ENCODE measurements around the gene MFSD6. TPM values are rescaled to one million over a fixed set of nuclear protein-coding genes. Genes with fewer than 3 reads are reported as not detected.
"Not testable (repeated sequence)": the region's sequence is repeated elsewhere in the genome, so short reads cannot be mapped to it uniquely, and the experiment has no call there.

MFSD6 gene
- total RNA-seq, 5 donors from 2014 or later (not counting 1 experiment from before 2014, with no cell fraction given): 42.3 to 47.4 (median 44.4) TPM

DNA sequence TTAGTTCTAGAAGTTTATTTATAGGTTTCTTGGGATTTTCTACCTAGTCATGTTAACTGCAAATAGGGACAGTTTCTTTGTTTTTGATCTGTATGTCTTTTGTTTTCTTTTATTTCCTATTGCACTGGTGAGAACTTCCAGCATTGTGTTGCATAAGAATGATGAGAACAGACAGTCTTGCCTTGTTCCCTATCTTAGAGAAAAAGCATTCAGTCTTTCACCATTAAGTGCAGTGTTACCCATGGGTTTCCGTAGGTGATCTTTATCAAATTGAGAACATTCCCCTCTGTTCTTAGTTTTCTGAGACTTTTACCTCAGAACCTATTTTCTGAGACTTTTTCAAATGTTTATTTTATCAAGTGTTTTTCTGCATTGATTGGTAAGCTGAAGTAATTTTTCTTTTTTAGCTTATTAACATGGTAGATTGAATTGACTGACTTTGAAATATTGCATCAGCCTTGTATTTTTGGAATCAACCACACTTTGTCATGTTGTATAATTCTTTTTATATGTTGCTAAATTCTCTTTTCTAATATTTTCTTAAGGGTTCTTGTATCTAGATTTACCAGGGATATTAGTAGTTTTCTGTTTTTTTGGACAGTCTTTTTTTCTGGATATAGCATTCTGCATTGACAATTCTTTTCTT lies 17.2 kb downstream of the MFSD6 start:
- ChIA-PET POLR2A (no interaction called here), CTCF (interaction anchor here (0.6 to 1.1 kb wide), 2 partner anchors 21 to 262 kb away, joined by 3 read pairs; no protein-coding TSS in a partner anchor)
- Mint-ChIP-seq H3K27ac (no peak overlapping the region), H3K36me3 (peaks cover 52% of the 10 kb centered on the region), H3K4me3 (peak overlapping the region in 1 of 3 donors; percentile 13), H3K4me1 (peaks cover 73 to 83% (median 73%) of the 10 kb centered on the region in 3 donors), H3K9me3 (peaks cover 0 to 6% (median 0%) of the 10 kb centered on the region in 3 donors), H3K27me3 (no peaks in the 10 kb centered on the region)
- Histone ChIP-seq H3K36me3 (ENCODE audit: control insufficient read depth in 2 of 2, extremely low read depth in 1 of 2, insufficient read depth in 1 of 2, low read length in 1 of 2) (peaks cover 0 to 14% of the 10 kb centered on the region in 2 donors), H3K4me3 (ENCODE audit: control insufficient read depth in 1 of 2, extremely low read depth in 1 of 2, low read length in 1 of 2) (no peak overlapping the region), H3K27ac (ENCODE audit: low read length) (no peak overlapping the region), H3K27me3 (replicated peaks in 1 of 2; ENCODE audit: control insufficient read depth in 2 of 2, extremely low read depth in 1 of 2, insufficient read depth in 2 of 2, low read length in 1 of 2) (no peaks in the 10 kb centered on the region), H3K9me3 (no peaks in the 10 kb centered on the region), H3K4me1 (ENCODE audit: control insufficient read depth in 1 of 2, extremely low read depth in 1 of 2, insufficient read depth in 2 of 2, low read length in 2 of 2) (peaks cover 3 to 4% of the 10 kb centered on the region in 2 experiments)
- DNase-seq (no peak), ATAC-seq (replicated peaks in 1 of 4) (no peak)
- WGBS (ENCODE audit: insufficient coverage): no CpG with 5 or more reads among the region's 1 CpG

DNA sequence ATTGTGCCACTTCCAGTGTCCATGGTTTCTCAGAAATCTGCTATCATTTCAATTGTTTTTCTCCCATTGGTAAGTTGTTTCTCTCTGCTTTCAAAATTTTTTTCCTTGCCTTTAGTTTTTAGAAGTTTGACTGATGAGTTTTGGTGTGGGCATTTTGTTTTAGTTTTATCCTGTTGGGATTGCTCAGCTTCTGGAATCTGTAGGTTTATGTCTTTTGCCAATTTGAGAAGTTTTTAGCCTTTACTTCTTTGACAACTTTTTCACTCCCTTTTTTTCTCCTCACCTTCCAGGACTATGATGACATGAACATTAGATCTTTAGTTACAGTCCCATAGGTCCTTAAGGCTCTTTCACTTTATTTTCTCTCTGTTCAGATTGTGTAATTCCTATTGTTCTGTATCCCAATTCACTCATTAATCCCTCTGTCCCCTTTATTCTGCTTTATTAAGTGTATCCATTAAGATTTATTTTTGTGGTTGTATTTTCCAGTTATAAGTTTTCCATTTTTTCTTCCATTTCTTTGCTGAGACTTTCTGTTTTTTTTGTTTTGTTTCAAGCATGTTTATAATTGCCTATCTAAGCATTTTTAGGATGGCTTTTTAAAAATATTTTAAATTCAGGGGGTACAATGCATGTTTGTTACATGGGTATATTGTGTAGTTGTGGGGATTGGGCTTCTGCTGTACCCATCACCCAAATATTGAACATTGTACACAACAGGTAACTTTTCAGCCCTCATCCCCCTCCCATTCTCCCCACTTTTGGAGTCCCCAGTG lies 17.9 kb downstream of the MFSD6 start:
- ChIA-PET POLR2A (interaction anchor here in 1 of 2 donors (0.6 kb wide), 1 partner anchor 54 kb away, joined by 3 read pairs; no protein-coding TSS in a partner anchor), CTCF (interaction anchor here in 1 of 2 donors (0.6 kb wide), 1 partner anchor 261 kb away, joined by 3 read pairs; no protein-coding TSS in a partner anchor)
- H3K27me3 ChIP-seq (replicated peaks in 1 of 2; ENCODE audit: control insufficient read depth in 2 of 2, extremely low read depth in 1 of 2, insufficient read depth in 2 of 2, low read length in 1 of 2): no peaks in the 10 kb centered on the region
- ATAC-seq (replicated peaks in 1 of 4) (no peak), DNase-seq (no peak)
- H3K27ac ChIP-seq (ENCODE audit: low read length): no peak overlapping the region
- peaks cover 3 to 4% of the 10 kb centered on the region in 2 experiments for H3K4me1 ChIP-seq (ENCODE audit: control insufficient read depth in 1 of 2, extremely low read depth in 1 of 2, insufficient read depth in 2 of 2, low read length in 2 of 2)
- Mint-ChIP-seq H3K36me3 (peaks cover 45% of the 10 kb centered on the region), H3K27ac (peak overlapping the region; percentile 44 to 53), H3K9me3 (peaks cover 0 to 6% (median 0%) of the 10 kb centered on the region in 3 donors), H3K27me3 (no peaks in the 10 kb centered on the region), H3K4me3 (no peak overlapping the region), H3K4me1 (peaks cover 66 to 75% (median 66%) of the 10 kb centered on the region in 3 donors)
- peaks cover 0 to 12% of the 10 kb centered on the region in 2 donors for H3K36me3 ChIP-seq (ENCODE audit: control insufficient read depth in 2 of 2, extremely low read depth in 1 of 2, insufficient read depth in 1 of 2, low read length in 1 of 2)
- H3K4me3 ChIP-seq (ENCODE audit: control insufficient read depth in 1 of 2, extremely low read depth in 1 of 2, low read length in 1 of 2): no peak overlapping the region
- H3K9me3 ChIP-seq: no peaks in the 10 kb centered on the region

DNA sequence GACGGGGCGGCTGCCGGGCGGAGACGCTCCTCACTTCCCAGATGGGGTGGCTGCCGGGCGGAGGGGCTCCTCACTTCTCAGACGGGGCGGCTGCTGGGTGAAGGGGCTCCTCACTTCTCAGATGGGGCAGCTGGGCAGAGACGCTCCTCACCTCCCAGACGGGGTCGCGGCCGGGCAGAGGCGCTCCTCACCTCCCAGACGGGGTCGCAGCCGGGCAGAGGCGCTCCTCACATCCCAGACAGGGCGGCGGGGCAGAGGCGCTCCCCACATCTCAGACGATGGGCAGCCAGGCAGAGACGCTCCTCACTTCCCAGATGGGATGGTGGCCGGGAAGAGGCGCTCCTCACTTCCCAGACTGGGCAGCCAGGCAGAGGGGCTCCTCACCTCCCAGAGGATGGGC lies 22.7 kb downstream of the MFSD6 start:
- H3K27ac Mint-ChIP-seq; H3K4me3 Mint-ChIP-seq; H3K9me3 Mint-ChIP-seq; H3K4me3 ChIP-seq (ENCODE audit: control insufficient read depth in 1 of 2, extremely low read depth in 1 of 2, low read length in 1 of 2); H3K27me3 Mint-ChIP-seq; ATAC-seq (replicated peaks in 1 of 4); H3K27me3 ChIP-seq (replicated peaks in 1 of 2; ENCODE audit: control insufficient read depth in 2 of 2, extremely low read depth in 1 of 2, insufficient read depth in 2 of 2, low read length in 1 of 2); H3K9me3 ChIP-seq; CTCF ChIA-PET; POLR2A ChIA-PET; DNase-seq; H3K27ac ChIP-seq (ENCODE audit: low read length): not testable (repeated sequence)
- H3K4me1 ChIP-seq (ENCODE audit: control insufficient read depth in 1 of 2, extremely low read depth in 1 of 2, insufficient read depth in 2 of 2, low read length in 2 of 2): peaks cover 2 to 20% of the 10 kb centered on the region in 2 experiments
- H3K36me3 Mint-ChIP-seq: peaks cover 52% of the 10 kb centered on the region
- H3K36me3 ChIP-seq (ENCODE audit: control insufficient read depth in 2 of 2, extremely low read depth in 1 of 2, insufficient read depth in 1 of 2, low read length in 1 of 2): peaks cover 0 to 15% of the 10 kb centered on the region in 2 donors
- 100% methylated on average over 1 of the region's 26 CpGs for WGBS (ENCODE audit: insufficient coverage)
- peaks cover 63 to 71% (median 68%) of the 10 kb centered on the region in 3 donors for H3K4me1 Mint-ChIP-seq

DNA sequence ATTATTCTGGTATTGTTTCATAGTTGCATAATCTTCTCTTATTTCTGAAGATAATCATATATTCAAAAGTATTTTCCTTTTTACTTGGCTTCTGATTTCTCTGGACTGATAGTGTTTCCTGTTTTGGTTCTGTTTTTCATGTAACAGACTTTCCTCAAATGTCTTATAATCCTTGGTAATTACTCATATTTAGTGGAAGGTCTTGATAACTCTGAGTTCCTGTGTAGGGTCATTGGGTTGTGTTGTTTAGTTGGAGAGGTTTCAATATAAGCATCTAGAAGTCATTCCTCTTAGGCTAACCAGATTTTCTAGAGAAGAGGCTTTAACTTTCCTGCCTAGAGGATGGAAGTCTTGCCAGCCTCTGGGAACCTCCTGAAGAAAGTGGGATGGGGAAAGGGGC lies 23.8 kb downstream of the MFSD6 start:
- CTCF ChIA-PET: no interaction called here
- Mint-ChIP-seq H3K4me3 (peak overlapping the region in 1 of 3 donors; percentile 50), H3K4me1 (peaks cover 63 to 71% (median 65%) of the 10 kb centered on the region in 3 donors), H3K27me3 (no peaks in the 10 kb centered on the region), H3K36me3 (peaks cover 52% of the 10 kb centered on the region), H3K27ac (peak overlapping the region; percentile 16 to 41), H3K9me3 (peaks cover 0 to 6% (median 0%) of the 10 kb centered on the region in 3 donors)
- Histone ChIP-seq H3K27me3 (replicated peaks in 1 of 2; ENCODE audit: control insufficient read depth in 2 of 2, extremely low read depth in 1 of 2, insufficient read depth in 2 of 2, low read length in 1 of 2) (no peaks in the 10 kb centered on the region), H3K4me3 (ENCODE audit: control insufficient read depth in 1 of 2, extremely low read depth in 1 of 2, low read length in 1 of 2) (no peak overlapping the region), H3K36me3 (ENCODE audit: control insufficient read depth in 2 of 2, extremely low read depth in 1 of 2, insufficient read depth in 1 of 2, low read length in 1 of 2) (peaks cover 0 to 22% of the 10 kb centered on the region in 2 donors), H3K27ac (ENCODE audit: low read length) (no peak overlapping the region), H3K4me1 (ENCODE audit: control insufficient read depth in 1 of 2, extremely low read depth in 1 of 2, insufficient read depth in 2 of 2, low read length in 2 of 2) (peaks cover 2 to 20% of the 10 kb centered on the region in 2 experiments), H3K9me3 (no peaks in the 10 kb centered on the region)
- DNase-seq: no peak
- ATAC-seq (replicated peaks in 1 of 4): no peak
- POLR2A ChIA-PET: interaction anchor here in 1 of 2 donors (0.6 kb wide), 1 partner anchor 482 kb away, joined by 4 read pairs; no protein-coding TSS in a partner anchor

DNA sequence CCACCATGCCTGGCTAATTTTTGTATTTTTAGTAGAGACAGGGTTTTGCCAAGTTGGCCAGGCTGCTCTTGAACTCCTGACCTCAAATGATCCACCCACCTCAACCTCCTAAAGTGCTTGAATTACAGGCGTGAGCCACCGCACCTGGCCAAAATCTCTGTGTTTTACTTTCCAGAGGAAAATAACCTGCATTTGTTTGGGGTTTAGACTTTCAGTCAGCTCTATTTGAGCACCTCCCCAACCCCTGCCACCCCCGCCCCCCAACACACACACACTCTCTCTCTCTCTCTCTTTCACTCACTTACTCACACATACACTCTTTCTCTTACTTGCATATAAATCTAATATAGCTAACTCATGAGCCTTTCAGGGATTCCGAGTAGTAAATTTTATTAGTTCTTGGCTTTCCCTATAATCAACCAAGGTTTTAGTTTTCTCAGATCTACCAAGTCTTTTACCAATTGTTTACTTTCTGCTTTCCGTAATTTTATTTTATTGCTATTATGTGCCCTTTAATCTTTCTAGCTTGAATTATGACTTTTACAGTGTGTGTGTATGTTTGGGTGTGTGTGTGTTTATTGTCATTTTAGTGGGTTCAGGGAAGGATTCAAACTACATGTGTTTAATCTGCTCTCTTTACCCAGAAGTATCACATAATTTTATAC lies 24.5 kb downstream of the MFSD6 start:
- Mint-ChIP-seq H3K27ac (peak overlapping the region in 1 of 2 donors; percentile 10), H3K4me1 (peaks cover 65 to 70% (median 68%) of the 10 kb centered on the region in 3 donors), H3K36me3 (peaks cover 54% of the 10 kb centered on the region), H3K9me3 (peaks cover 0 to 6% (median 0%) of the 10 kb centered on the region in 3 donors), H3K4me3 (no peak overlapping the region), H3K27me3 (no peaks in the 10 kb centered on the region)
- Histone ChIP-seq H3K9me3 (no peaks in the 10 kb centered on the region), H3K36me3 (ENCODE audit: control insufficient read depth in 2 of 2, extremely low read depth in 1 of 2, insufficient read depth in 1 of 2, low read length in 1 of 2) (peaks cover 0 to 25% of the 10 kb centered on the region in 2 donors), H3K4me3 (ENCODE audit: control insufficient read depth in 1 of 2, extremely low read depth in 1 of 2, low read length in 1 of 2) (no peak overlapping the region), H3K27ac (ENCODE audit: low read length) (no peak overlapping the region), H3K4me1 (ENCODE audit: control insufficient read depth in 1 of 2, extremely low read depth in 1 of 2, insufficient read depth in 2 of 2, low read length in 2 of 2) (peaks cover 2 to 23% of the 10 kb centered on the region in 2 experiments), H3K27me3 (replicated peaks in 1 of 2; ENCODE audit: control insufficient read depth in 2 of 2, extremely low read depth in 1 of 2, insufficient read depth in 2 of 2, low read length in 1 of 2) (no peaks in the 10 kb centered on the region)
- CTCF ChIA-PET: interaction anchor here (0.6 to 1.2 kb wide), 5 partner anchors 17 to 1244 kb away, joined by 3 to 5 read pairs (median 4); no protein-coding TSS in a partner anchor
- POLR2A ChIA-PET: interaction anchor here in 1 of 2 donors (1.2 kb wide), 2 partner anchors 13 to 35 kb away, joined by 3 read pairs; no protein-coding TSS in a partner anchor
- no peak for ATAC-seq (replicated peaks in 1 of 4)
- DNase-seq: no peak
- no CpG with 5 or more reads among the region's 5 CpGs for WGBS (ENCODE audit: insufficient coverage)
